Measurements from ENCODE around the gene NFE2L3.
"Not testable (repeated sequence)": the region's sequence is repeated elsewhere in the genome, so short reads cannot be mapped to it uniquely, and the experiment has no call there.

- TF ChIP-seq CTCF, POLR2A, EP300, POLR2AphosphoS5 (IDR thresholded peaks at IDR 0.05): not testable (repeated sequence)
Measured at GRCh38 chr7:26176696-26177095, 24.7 kb downstream of the NFE2L3 start.

Data from upper lobe of left lung (tissue), 4 donors.